Colon (tissue), 2 donors: ENCODE results near the gene WDR59.
"Not testable (repeated sequence)": the region's sequence is repeated elsewhere in the genome, so short reads cannot be mapped to it uniquely, and the experiment has no call there.

Experiments
- FAIRE-seq: peaks from 2 replicates; lab custom pipeline; 2012; peaks lifted over from hg19 to GRCh38; lab: Jason Lieb, UNC
- donor health status: control.
- donor health status: control.

The WDR59 gene

GRCh38 chr16:74975591-74975990 is 9.3 kb downstream of the WDR59 start:
- no peak for FAIRE-seq

- FAIRE-seq = no peak
Observed at GRCh38 chr16:74973304-74973703, 11.6 kb downstream of the WDR59 start.

GRCh38 chr16:74954763-74955162 is 30.2 kb downstream of the WDR59 start:
- no peak for FAIRE-seq

GRCh38 chr16:74951681-74952080 is 33.2 kb downstream of the WDR59 start:
- FAIRE-seq = no peak

GRCh38 chr16:74951206-74951605 is 33.7 kb downstream of the WDR59 start:
- no peak for FAIRE-seq

- FAIRE-seq = no peak
Observed at GRCh38 chr16:74950511-74950910, 34.4 kb downstream of the WDR59 start.

GRCh38 chr16:74949309-74949708 is 35.6 kb downstream of the WDR59 start:
- FAIRE-seq = no peak

- no peak for FAIRE-seq
Observed at GRCh38 chr16:74944466-74944865, 40.5 kb downstream of the WDR59 start.

- no peak for FAIRE-seq
Observed at GRCh38 chr16:74942977-74943918, 41.7 kb downstream of the WDR59 start.

- no peak for FAIRE-seq
Observed at GRCh38 chr16:74942566-74942965, 42.4 kb downstream of the WDR59 start.

- no peak for FAIRE-seq
Observed at GRCh38 chr16:74939688-74940087, 45.2 kb downstream of the WDR59 start.

- FAIRE-seq = no peak
Observed at GRCh38 chr16:74936902-74937560, 47.9 kb downstream of the WDR59 start.

- no peak for FAIRE-seq
Observed at GRCh38 chr16:74931445-74931844, 53.5 kb downstream of the WDR59 start.

GRCh38 chr16:74929636-74930035 is 55.3 kb downstream of the WDR59 start:
- FAIRE-seq = no peak

GRCh38 chr16:74926805-74927204 is 58.1 kb downstream of the WDR59 start:
- no peak for FAIRE-seq

- no peak for FAIRE-seq
Observed at GRCh38 chr16:74923766-74924460, 61.0 kb downstream of the WDR59 start.

- FAIRE-seq = no peak
Observed at GRCh38 chr16:74922150-74923138, 62.5 kb downstream of the WDR59 start.

GRCh38 chr16:74921051-74921450 is 63.9 kb downstream of the WDR59 start:
- no peak for FAIRE-seq

GRCh38 chr16:74909665-74910064 is 75.3 kb downstream of the WDR59 start:
- no peak for FAIRE-seq

- FAIRE-seq = not testable (repeated sequence)
Observed at GRCh38 chr16:74908759-74909158, 76.2 kb downstream of the WDR59 start.

- FAIRE-seq = no peak
Observed at GRCh38 chr16:74903901-74904678, 80.8 kb downstream of the WDR59 start.
